GM23338 (cell line): ENCODE measurements around the gene ARHGAP28. TPM values are rescaled to one million over a fixed set of nuclear protein-coding genes. Genes with fewer than 3 reads are reported as not detected.
"Not testable (repeated sequence)": the region's sequence is repeated elsewhere in the genome, so short reads cannot be mapped to it uniquely, and the experiment has no call there.

ENCODE experiments used
- ATAC-seq: fragments of 200-7000 bp; cut with Tn5 transposase; 3 replicates; pipeline ENCODE4 v1.9.1; 2020
- DNase-seq: peaks from one replicate; pipeline ENCODE4 v3.0.0-alpha.2; 2015; ENCODE audit warnings: low spot score
- H2AFZ ChIP-seq: fragments of 200-600 bp; sonication (generic); 2 replicates; pipeline ENCODE4 v1.8.0; 2016; ENCODE audit warnings: antibody characterized with exemption, mild to moderate bottlenecking, moderate library complexity
- H3F3A ChIP-seq: fragments of 200-600 bp; sonication (generic); replicated peaks from 2 replicates; pipeline ENCODE4 v1.8.0; 2017; ENCODE audit warnings: antibody characterized with exemption, mixed run types, low read depth
- H3K27ac ChIP-seq: fragments of 200-600 bp; sonication (generic); 2 replicates; pipeline ENCODE4 v1.6.1; 2016; ENCODE audit warnings: low read depth
- H3K27me3 ChIP-seq: fragments of 200-600 bp; sonication (generic); 2 replicates; pipeline ENCODE4 v1.8.0; 2016; ENCODE audit warnings: mild to moderate bottlenecking, mixed run types, moderate library complexity; ENCODE audit not compliant: insufficient read depth
- H3K36me3 ChIP-seq: fragments of 200-600 bp; sonication (generic); 2 replicates; pipeline ENCODE4 v1.8.0; 2016; ENCODE audit warnings: mild to moderate bottlenecking; ENCODE audit not compliant: insufficient read depth
- H3K4me1 ChIP-seq: fragments of 200-600 bp; sonication (generic); 2 replicates; pipeline ENCODE4 v1.8.0; 2016; ENCODE audit warnings: mild to moderate bottlenecking, moderate library complexity; ENCODE audit not compliant: insufficient read depth
- H3K4me2 ChIP-seq: fragments of 200-600 bp; sonication (generic); 2 replicates; pipeline ENCODE4 v1.7.1; 2017; ENCODE audit warnings: mixed run types
- H3K4me3 ChIP-seq: fragments of 200-600 bp; sonication (generic); 2 replicates; pipeline ENCODE4 v1.6.1; 2016; ENCODE audit warnings: mixed run types
- H3K79me2 ChIP-seq: fragments of 200-600 bp; sonication (generic); replicated peaks from 2 replicates; pipeline ENCODE4 v1.8.0; 2017; ENCODE audit warnings: mild to moderate bottlenecking; ENCODE audit not compliant: insufficient read depth
- H3K9me2 ChIP-seq: fragments of 200-600 bp; sonication (generic); 2 replicates; pipeline ENCODE4 v1.8.0; 2017; ENCODE audit not compliant: insufficient read depth
- H4K20me1 ChIP-seq: fragments of 200-600 bp; sonication (generic); replicated peaks from 2 replicates; pipeline ENCODE4 v1.8.0; 2017; ENCODE audit warnings: mild to moderate bottlenecking; ENCODE audit not compliant: insufficient read depth
- H3K27ac Mint-ChIP-seq: 2 replicates; pipeline ENCODE4 v1.8.0; 2020; ENCODE audit warnings: inconsistent platforms, mild to moderate bottlenecking, moderate library complexity, mixed read lengths
- H3K27me3 Mint-ChIP-seq: 3 replicates; pipeline ENCODE4 v1.8.0; 2022; ENCODE audit warnings: low read depth, mild to moderate bottlenecking, moderate library complexity, mixed read lengths, inconsistent platforms; ENCODE audit not compliant: insufficient read depth, poor library complexity
- H3K36me3 Mint-ChIP-seq: 3 replicates; pipeline ENCODE4 v1.8.0; 2021; ENCODE audit warnings: low read depth, mild to moderate bottlenecking, inconsistent platforms, moderate library complexity, mixed read lengths
- H3K4me1 Mint-ChIP-seq: 3 replicates; pipeline ENCODE4 v1.8.0; 2020; ENCODE audit warnings: mild to moderate bottlenecking, inconsistent platforms, mixed read lengths
- H3K4me3 Mint-ChIP-seq: 3 replicates; pipeline ENCODE4 v1.8.0; 2021; ENCODE audit warnings: moderate library complexity, mild to moderate bottlenecking, inconsistent platforms, mixed read lengths
- H3K9me3 Mint-ChIP-seq: 3 replicates; pipeline ENCODE4 v1.8.0; 2020; ENCODE audit warnings: moderate library complexity, mild to moderate bottlenecking, inconsistent platforms, mixed read lengths
- ETS1 ChIP-seq: IDR thresholded peaks from 2 replicates; pipeline ENCODE4 v1.6.1; 2016; ENCODE audit warnings: antibody characterized with exemption
- EZH2phosphoT487 ChIP-seq: fragments of 200-600 bp; sonication (generic); IDR thresholded peaks from one replicate; pipeline ENCODE4 v1.8.1; 2018; ENCODE audit warnings: antibody characterized with exemption; ENCODE audit not compliant: unreplicated experiment
- REST ChIP-seq: IDR thresholded peaks from one replicate; pipeline ENCODE4 v1.6.1; 2018; ENCODE audit warnings: antibody characterized with exemption; ENCODE audit not compliant: unreplicated experiment
- ZNF114 ChIP-seq: fragments of 250-450 bp; sonication (Bioruptor Pico); IDR thresholded peaks from 2 replicates; pipeline ENCODE4 v1.5.0; 2020; ENCODE audit warnings: mild to moderate bottlenecking, moderate library complexity
- polyA plus RNA-seq: library from polyadenylated mRNA; unstranded; fragments of >200 nt; fragmentation: Nextera tagmentation; extraction: Ambion mirVana; gene quantifications from 2 replicates; pipeline ENCODE4 v1.2.1, GENCODE V29; 2016
- total RNA-seq: library from RNA; depleted of rRNA; stranded (reverse); fragments of >200 nt; shearing (Covaris generic); gene quantifications from 2 replicates; pipeline ENCODE4 v1.2.3, GENCODE V29; 2014

Gene ARHGAP28
- total and polyA plus RNA-seq, 2 experiments from 2014 or later: 2.8 to 9.6 TPM

GRCh38 chr18:6934859-6935258 lies 205.3 kb downstream of the ARHGAP28 start:
- Histone ChIP-seq H3K36me3 (no peaks in the 10 kb centered on the region), H3K9me2 (no peaks in the 10 kb centered on the region), H3K4me2 (no peak overlapping the region), H3K4me1 (no peaks in the 10 kb centered on the region), H3K27me3 (no peaks in the 10 kb centered on the region), H3K79me2 (no peaks in the 10 kb centered on the region), H4K20me1 (no peaks in the 10 kb centered on the region), H3K4me3 (no peak overlapping the region), H3K27ac (no peak overlapping the region), H3F3A (no peaks in the 10 kb centered on the region), H2AFZ (no peak overlapping the region)
- TF ChIP-seq ETS1: no peak
- TF ChIP-seq REST: no peak
- TF ChIP-seq EZH2phosphoT487: no peak
- no peak for ATAC-seq
- no peak for DNase-seq
- Mint-ChIP-seq H3K4me1 (no peaks in the 10 kb centered on the region), H3K9me3 (no peaks in the 10 kb centered on the region), H3K27ac (no peak overlapping the region), H3K36me3 (no peaks in the 10 kb centered on the region; the same call in 2 of the 3 replicates), H3K27me3 (peaks cover 2% of the 10 kb centered on the region), H3K4me3 (no peak overlapping the region)

GRCh38 chr18:6938003-6938402 lies 208.5 kb downstream of the ARHGAP28 start:
- no peak overlapping the region for H3K27ac ChIP-seq
- no peak overlapping the region for H3K27ac Mint-ChIP-seq
- no peak for TF ChIP-seq ZNF114
- TF ChIP-seq EZH2phosphoT487: no peak
- H3K4me3 ChIP-seq: no peak overlapping the region
- H3K4me1 ChIP-seq: no peaks in the 10 kb centered on the region
- H3K27me3 ChIP-seq: no peaks in the 10 kb centered on the region
- H2AFZ ChIP-seq: no peak overlapping the region
- DNase-seq (no peak), ATAC-seq (no peak)
- H3K4me1 Mint-ChIP-seq: no peaks in the 10 kb centered on the region
- H3K36me3 Mint-ChIP-seq: peaks cover 9% of the 10 kb centered on the region
- H3K9me2 ChIP-seq: no peaks in the 10 kb centered on the region
- H3K36me3 ChIP-seq: peaks cover 5% of the 10 kb centered on the region; the same call in 1 of the 2 replicates
- H4K20me1 ChIP-seq: no peaks in the 10 kb centered on the region
- H3K9me3 Mint-ChIP-seq: no peaks in the 10 kb centered on the region
- no peak overlapping the region for H3K4me3 Mint-ChIP-seq
- H3K4me2 ChIP-seq: no peak overlapping the region
- no peaks in the 10 kb centered on the region for H3K79me2 ChIP-seq
- peaks cover 1% of the 10 kb centered on the region for H3K27me3 Mint-ChIP-seq
- H3F3A ChIP-seq: no peaks in the 10 kb centered on the region

GRCh38 chr18:6938403-6938802 lies 208.9 kb downstream of the ARHGAP28 start:
- H3K9me3 Mint-ChIP-seq, H3K4me1 Mint-ChIP-seq, H3K27me3 ChIP-seq, H3K27ac ChIP-seq, H3K4me2 ChIP-seq, H3F3A ChIP-seq, H3K27ac Mint-ChIP-seq, H3K4me3 Mint-ChIP-seq, H4K20me1 ChIP-seq, H2AFZ ChIP-seq, H3K9me2 ChIP-seq, H3K27me3 Mint-ChIP-seq, H3K4me1 ChIP-seq, H3K4me3 ChIP-seq, ATAC-seq, H3K79me2 ChIP-seq, H3K36me3 ChIP-seq, DNase-seq: not testable (repeated sequence)
- H3K36me3 Mint-ChIP-seq: peaks cover 12% of the 10 kb centered on the region
